Non-pigmented ciliary epithelial cell (primary cell): ENCODE measurements around the gene CAMTA1.

Experiments
- DNase-seq: peaks from one replicate; pipeline ENCODE4 v3.0.0-alpha.2; 2010; ENCODE audit warnings: low read depth

CAMTA1 gene

DNA sequence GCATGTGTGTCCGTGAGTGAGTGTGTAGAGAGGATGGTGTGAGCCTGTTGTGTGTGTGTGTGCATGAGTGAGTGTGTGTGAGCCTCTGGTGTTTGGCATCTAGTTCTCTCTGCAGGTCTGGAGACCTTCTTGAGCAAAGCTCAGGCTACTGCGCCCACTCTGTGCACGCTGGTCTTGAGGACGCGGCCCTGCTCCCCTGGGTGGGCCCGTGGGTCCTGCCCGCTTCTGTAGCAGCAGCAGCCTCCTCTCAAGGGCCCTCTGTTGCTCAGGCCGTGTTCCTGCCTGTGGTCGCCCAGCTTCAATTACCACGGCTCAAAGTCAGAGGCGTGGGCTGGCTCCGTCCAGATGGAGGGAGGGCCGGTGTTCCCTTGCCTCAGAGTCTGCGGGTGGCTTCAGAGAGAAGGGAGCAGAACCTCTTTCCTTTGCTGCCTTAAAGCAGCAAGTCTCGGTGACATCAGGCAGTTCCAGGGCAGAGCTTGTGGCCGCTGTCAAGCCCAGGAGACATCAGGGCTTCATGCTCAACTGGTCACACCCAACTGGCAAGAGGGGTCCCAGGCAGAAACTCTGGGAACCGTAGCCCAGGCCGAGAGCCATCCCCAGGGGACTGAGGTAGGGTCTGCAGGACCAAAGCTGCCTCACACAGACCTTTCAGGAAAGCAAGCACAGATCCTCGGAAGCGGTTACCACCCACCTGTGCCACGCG, 715.3 kb downstream of the CAMTA1 start:
- no peak for DNase-seq

DNA sequence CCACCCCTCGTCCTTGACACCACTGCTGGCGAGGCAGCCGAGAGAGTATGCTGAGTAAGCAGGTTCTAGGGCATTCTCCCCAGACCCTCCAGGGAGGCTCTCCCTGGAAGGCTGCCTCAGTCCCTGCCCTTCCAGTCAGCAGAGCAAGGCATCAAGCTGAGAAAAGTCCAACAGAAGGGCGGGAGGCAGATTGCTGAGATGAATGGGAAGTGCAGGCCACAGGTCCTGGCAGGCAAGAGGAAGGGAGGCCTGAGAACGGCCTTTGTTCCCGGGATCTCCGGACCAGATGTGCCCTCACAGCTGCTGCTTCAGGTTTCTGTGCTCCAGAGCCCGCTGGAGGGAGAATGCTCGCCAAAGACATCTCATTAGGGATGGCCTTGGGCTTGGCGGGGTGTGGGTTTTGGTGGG, 715.8 kb downstream of the CAMTA1 start:
- DNase-seq = no peak

- no peak for DNase-seq
These were observed 716.7 kb downstream of the CAMTA1 start for GRCh38 chr1:7501723-7502603.

GRCh38 chr1:7503691-7504437, 718.6 kb downstream of the CAMTA1 start:
- DNase-seq = no peak

GRCh38 chr1:7504438-7504720, 719.1 kb downstream of the CAMTA1 start:
- DNase-seq = no peak

DNA sequence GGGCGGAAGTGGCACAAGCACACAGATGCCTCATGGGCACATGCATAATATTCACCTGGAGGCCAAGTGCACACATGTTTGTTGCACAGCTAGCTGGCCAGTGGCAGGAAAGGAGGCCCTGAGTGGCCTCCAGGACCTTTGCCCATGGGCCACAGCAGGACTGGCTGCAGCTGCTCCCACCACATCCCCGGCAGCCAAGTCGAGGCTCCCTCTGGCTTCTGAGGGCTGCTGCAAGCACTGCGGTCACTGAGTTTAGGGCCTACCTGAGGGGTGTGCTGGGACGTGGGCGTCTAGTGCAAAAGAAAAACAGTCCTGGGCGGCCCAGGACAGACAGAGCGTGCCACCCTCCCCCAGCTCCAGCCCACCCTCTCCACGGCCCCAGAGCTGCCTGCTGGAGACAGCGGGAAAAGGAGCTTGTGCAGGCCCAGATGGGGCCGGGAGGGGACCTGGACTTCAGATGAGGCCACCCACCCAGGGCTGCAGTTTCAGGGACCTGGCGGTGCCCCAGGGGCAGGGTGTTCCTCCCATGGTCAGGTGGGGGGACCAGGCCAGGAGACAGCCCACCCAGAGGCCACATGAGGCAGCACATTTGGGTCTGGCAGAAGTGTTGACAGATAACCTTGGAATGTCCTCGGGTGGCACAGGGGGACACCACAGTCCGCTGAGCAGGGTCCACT, 720.0 kb downstream of the CAMTA1 start:
- DNase-seq = no peak

DNA sequence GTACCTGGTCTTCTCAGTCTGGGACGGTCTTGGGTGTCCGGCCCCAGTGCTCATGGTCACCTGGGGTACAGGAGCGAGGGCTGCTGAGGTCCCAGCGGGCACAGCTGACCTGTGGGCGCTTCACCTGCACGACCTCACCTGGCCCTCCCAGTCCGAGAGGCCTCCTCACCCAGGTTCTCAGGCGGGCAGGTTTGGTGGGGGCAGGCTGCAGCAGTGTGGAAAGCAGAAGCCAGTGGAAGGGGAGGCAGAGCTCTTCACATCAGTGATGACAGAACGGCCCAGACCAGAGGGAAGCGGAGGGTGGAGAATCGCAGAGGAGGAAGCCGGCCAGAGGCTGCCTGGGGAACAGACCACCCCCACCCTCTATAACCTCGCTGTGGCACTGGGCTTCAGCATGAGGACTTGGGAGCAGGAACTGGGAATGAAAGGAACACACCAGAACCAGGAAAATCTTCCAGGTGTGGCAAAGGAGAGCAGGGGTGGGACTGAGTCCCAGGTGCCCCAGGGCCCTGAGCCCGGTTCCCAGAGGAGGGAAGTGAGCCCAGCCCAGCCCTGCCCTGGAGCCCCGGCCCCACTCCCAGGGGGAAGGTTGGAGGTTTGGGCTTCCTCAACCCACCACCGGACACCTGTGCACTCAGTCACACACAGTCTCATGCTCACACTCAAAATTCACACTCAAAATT, 720.7 kb downstream of the CAMTA1 start:
- DNase-seq = no peak

DNA sequence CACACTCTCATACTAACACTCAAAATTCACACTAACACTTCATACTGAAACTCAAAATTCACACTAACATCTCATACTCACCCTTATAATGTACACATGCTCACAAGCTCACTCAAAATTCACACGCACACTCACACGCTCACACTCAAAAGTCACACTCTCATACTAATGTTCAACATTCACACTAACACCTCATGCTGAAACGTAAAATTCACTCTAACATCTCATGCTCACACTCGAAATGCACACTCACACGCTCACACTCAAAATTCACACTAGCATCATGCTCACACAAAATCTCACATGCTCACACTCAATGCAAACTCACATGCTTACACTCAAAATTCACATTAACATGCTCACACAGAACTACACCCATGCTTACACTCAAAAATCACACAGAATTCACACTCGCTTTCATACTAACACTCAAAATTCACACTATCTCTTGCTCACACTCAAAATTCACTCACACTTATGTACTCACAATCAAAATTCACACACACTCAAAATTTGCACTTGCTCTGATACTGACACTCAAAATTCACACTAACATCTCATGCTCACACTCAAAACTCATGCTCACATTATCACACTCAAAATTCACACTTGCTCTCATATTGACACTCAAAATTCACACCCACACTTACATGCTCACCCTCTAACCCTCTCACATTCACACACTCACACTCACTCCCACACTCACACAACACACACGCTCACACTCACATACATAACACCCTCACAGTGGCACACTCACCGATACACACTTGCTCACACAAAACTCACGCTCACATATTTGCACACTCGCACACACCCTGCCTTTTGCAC, 721.4 kb downstream of the CAMTA1 start:
- no peak for DNase-seq

DNA sequence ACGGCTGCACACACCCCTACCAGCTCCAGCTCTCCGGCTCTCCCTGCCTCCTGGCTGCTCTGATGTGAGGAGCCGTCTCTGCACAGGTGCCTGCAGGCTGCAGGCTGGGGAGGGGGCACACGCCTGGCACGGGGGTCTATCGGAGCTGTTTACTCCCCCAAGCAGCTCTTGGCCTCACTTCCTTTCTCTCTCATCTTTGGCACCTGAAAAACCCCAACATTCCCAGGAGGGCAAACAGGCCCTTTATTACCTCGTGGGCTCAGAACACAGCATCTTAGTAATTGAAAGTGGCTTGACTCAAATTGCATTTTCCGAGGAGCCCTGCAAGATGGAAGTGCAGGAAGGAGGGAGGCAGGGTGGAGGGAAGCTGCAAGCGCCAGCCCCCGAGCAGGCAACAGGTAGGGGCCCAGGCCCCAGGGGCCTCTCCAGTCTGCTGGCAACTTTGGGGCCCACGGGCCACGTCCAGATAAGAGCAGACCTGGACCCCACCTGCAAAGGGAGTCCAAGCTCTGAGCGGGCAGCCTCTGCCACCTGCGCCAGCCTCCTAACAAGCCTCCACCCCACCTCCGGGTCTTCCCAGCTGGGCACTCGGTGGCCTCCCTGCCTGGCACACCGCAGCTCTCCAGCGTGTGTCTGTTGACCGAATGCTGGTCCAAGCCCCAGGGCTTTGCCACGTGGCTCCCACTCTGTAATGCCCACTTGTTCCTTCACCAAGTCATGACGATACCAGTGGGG, 722.2 kb downstream of the CAMTA1 start:
- no peak for DNase-seq

DNA sequence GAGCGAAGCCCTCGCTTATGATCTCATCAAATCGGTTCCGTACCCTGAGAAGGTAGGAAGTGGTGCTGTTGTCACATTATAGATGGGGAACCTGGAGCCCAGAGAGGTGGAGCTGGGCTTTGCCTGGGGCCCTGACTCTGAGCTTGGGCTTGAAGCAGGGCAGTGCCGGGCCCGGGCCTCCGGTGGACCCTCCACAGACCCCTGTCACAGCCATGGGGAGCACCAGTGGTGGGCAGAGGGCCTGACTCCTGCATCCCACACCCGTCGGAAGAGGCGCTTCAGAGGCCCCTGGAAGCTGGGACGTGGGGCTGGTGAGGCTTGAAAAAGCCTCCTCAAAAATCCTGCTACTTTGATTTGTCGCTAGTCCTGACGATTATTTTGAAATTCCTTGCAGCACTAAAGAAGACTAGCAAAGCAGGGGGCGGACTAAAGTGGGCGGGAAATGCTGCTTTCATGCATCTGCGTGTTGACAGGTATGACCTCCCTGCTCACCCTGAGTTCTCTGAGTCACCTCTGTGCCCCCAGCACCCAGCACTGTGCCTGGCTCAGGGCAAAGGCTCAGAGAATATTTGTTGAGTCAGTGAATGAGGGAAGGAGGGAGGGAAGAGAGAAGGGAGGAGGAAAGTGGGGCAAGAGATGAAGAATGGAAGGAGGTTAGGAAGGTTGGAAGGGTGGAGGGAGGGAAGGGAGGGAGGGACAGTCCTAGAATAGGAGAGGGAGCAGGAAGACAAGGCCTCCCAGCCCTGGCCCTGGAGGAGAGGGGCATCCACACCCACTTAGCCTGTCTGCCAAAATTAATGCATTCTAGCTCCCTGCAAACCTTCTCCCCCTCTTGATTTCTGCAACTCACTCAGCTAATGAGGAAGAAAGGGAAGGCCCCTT, 723.0 kb downstream of the CAMTA1 start:
- no peak for DNase-seq

DNA sequence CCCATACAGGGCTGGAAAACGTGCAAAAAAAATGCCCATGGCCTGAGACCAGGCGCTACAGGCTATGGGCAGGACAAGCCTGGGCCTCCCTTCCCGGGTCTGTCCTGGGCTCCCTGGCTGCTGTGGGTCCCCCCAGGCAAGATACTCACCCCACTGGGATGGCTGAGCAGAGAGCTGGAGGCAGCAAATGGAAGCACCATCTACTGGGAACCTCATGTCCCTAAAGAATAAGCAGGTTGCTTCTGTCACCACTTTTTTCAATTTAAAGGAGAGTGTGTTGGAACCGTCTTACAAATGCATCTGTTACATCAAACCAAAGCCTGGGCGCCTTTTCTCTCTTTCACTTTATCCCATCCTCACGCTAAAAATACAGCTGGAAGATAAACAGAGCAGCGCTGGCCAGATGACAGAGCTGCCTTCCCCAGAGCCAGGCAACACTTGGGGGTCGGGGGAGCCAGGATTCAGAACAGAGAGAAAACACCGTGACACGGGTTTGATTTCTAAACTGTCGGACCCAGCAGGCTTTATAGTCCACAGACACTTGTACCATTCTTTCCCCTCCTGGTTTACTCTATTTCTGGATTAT, 723.8 kb downstream of the CAMTA1 start:
- DNase-seq = no peak

DNA sequence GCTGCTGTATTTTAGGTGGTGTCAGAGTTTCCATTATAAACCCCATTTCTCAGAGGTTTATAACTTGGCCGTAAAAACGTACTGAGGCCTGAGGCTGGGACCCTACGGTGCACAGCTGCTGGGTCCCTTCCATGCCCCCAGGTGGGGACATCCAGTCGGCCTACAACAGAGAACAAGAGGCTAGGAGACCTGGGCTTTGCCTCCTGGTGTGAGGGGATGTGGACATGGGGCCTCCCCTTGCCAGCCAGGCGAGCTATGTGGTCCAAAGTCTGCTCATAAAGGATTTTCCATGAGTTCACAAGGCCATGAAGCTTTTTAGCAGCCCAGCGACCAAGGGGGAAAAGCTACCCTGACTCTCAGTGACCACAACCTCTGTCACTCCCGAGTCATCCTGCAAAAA, 724.3 kb downstream of the CAMTA1 start:
- DNase-seq = no peak

- DNase-seq = no peak
These were observed 725.2 kb downstream of the CAMTA1 start for GRCh38 chr1:7510389-7510931.

- no peak for DNase-seq
These were observed 726.1 kb downstream of the CAMTA1 start for GRCh38 chr1:7511381-7511780.

- DNase-seq = no peak
These were observed 727.8 kb downstream of the CAMTA1 start for GRCh38 chr1:7513081-7513480.

- no peak for DNase-seq
These were observed 729.9 kb downstream of the CAMTA1 start for GRCh38 chr1:7515175-7515574.

GRCh38 chr1:7515904-7516303, 730.6 kb downstream of the CAMTA1 start:
- DNase-seq = no peak

GRCh38 chr1:7516341-7516740, 731.1 kb downstream of the CAMTA1 start:
- DNase-seq = no peak

DNA sequence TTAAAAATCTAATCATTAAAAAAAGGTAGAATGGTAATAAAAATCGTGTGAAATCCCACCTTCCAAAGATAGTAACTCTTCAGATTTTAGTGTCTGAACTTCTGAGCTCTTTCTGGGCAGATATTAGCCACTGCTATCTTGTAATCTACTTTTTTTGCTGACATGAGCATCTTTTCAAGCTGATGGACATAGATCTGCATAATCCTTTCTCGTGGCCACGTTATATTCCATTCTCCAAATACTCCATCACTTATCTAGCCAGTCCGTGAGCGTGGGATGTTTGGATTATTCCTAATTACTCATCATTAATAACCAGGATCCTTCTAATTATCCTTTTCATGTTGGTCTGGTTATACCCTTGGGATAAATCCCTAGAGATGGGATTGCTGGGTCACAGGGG, 731.7 kb downstream of the CAMTA1 start:
- DNase-seq = no peak
